C4-2B (cell line): ENCODE data around the gene AGXT2.

Source experiments
- CTCF ChIP-seq: fragments of 450-650 bp; conservative IDR thresholded peaks from 2 replicates; pipeline ENCODE4 v1.5.1; 2017; ENCODE audit warnings: mild to moderate bottlenecking
- ZFX ChIP-seq: fragments of 450-650 bp; IDR thresholded peaks from 2 replicates; pipeline ENCODE4 v1.6.1; 2017

- TF ChIP-seq CTCF (no peak), ZFX (no peak)
Measured at GRCh38 chr5:35063414-35063813, 15.7 kb upstream of the AGXT2 start.
